ENCODE data around the gene OR10C1. TPM values are rescaled to one million over a fixed set of nuclear protein-coding genes. Genes with fewer than 3 reads are reported as not detected.

The OR10C1 gene
- total RNA-seq, 1 experiment from 2014 or later: not detected

DNA sequence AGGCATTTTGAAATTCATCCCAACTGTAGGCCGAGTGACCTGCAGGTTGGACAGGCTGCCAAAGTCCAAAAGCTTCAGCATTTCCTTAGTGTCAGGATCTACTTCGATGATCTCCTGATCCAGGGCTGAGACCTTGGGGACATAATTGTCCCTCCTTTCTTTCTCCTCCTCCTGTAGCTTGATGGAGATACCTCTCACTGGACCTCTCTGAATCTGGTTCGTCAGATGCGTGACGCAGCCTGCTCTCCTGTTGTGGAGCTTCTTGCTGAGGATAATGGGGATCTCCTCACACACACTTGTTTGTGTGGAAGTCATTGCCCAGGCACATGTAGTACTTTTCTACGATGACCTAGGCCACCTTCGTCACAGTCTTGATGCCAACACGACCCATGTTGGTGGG, 50.2 kb downstream of the OR10C1 start:
- Histone ChIP-seq H3K4me2 (no peak overlapping the region), H3K9me2 (ENCODE audit: insufficient read depth) (no peaks in the 10 kb centered on the region), H4K20me1 (ENCODE audit: insufficient read depth) (no peaks in the 10 kb centered on the region; the same call in 1 of the 2 replicates), H3K27me3 (ENCODE audit: insufficient read depth, low read depth) (no peaks in the 10 kb centered on the region), H3K9me3 (ENCODE audit: insufficient read depth, low read depth) (no peaks in the 10 kb centered on the region), H3K79me2 (ENCODE audit: low read depth) (no peaks in the 10 kb centered on the region), H3K36me3 (ENCODE audit: low read depth) (no peaks in the 10 kb centered on the region), H3K4me3 (no peak overlapping the region), H2AFZ (no peak overlapping the region), H3F3A (ENCODE audit: insufficient read depth, low read depth) (no peaks in the 10 kb centered on the region), H3K4me1 (replicated peaks; ENCODE audit: insufficient read depth) (no peaks in the 10 kb centered on the region), H3K27ac (no peak overlapping the region)
- BruUV-seq (replicated peaks): no TSS peak
- intact Hi-C loops (cut with micrococcal nuclease; ENCODE audit: unreplicated experiment): no loop called here
- no peak for DNase-seq
- ChIA-PET CTCF (no interaction called here), POLR2A (ENCODE audit: unreplicated experiment) (no interaction called here)
- TF ChIP-seq EZH2 (IDR thresholded peaks at IDR 0.05; ENCODE audit: low read depth): no peak
- TF ChIP-seq, protein P1, sequence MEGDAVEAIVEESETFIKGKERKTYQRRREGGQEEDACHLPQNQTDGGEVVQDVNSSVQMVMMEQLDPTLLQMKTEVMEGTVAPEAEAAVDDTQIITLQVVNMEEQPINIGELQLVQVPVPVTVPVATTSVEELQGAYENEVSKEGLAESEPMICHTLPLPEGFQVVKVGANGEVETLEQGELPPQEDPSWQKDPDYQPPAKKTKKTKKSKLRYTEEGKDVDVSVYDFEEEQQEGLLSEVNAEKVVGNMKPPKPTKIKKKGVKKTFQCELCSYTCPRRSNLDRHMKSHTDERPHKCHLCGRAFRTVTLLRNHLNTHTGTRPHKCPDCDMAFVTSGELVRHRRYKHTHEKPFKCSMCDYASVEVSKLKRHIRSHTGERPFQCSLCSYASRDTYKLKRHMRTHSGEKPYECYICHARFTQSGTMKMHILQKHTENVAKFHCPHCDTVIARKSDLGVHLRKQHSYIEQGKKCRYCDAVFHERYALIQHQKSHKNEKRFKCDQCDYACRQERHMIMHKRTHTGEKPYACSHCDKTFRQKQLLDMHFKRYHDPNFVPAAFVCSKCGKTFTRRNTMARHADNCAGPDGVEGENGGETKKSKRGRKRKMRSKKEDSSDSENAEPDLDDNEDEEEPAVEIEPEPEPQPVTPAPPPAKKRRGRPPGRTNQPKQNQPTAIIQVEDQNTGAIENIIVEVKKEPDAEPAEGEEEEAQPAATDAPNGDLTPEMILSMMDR (conservative IDR thresholded peaks at IDR 0.05): no peak

GRCh38 chr6:29490055-29490454, 50.9 kb downstream of the OR10C1 start:
- Histone ChIP-seq H3K9me3 (ENCODE audit: insufficient read depth, low read depth) (no peaks in the 10 kb centered on the region), H3K27me3 (ENCODE audit: insufficient read depth, low read depth) (no peaks in the 10 kb centered on the region), H3K4me2 (no peak overlapping the region), H3K27ac (no peak overlapping the region), H3K4me1 (replicated peaks; ENCODE audit: insufficient read depth) (no peaks in the 10 kb centered on the region), H3K79me2 (ENCODE audit: low read depth) (no peaks in the 10 kb centered on the region), H3K36me3 (ENCODE audit: low read depth) (no peaks in the 10 kb centered on the region), H4K20me1 (ENCODE audit: insufficient read depth) (no peaks in the 10 kb centered on the region; the same call in 1 of the 2 replicates), H3K9me2 (ENCODE audit: insufficient read depth) (no peaks in the 10 kb centered on the region), H3F3A (ENCODE audit: insufficient read depth, low read depth) (no peaks in the 10 kb centered on the region), H3K4me3 (no peak overlapping the region), H2AFZ (no peak overlapping the region)
- BruUV-seq (replicated peaks): no TSS peak
- POLR2A ChIA-PET (ENCODE audit: unreplicated experiment): no interaction called here
- TF ChIP-seq, protein P1 (conservative IDR thresholded peaks at IDR 0.05): no peak
- TF ChIP-seq EZH2 (IDR thresholded peaks at IDR 0.05; ENCODE audit: low read depth): no peak
- intact Hi-C loops (cut with micrococcal nuclease; ENCODE audit: unreplicated experiment): no loop called here
- CTCF ChIA-PET: no interaction called here
- no peak for DNase-seq

- H3K27me3 ChIP-seq (ENCODE audit: insufficient read depth, low read depth): no peaks in the 10 kb centered on the region
- POLR2A ChIA-PET (ENCODE audit: unreplicated experiment): no interaction called here
- no peaks in the 10 kb centered on the region for H3K36me3 ChIP-seq (ENCODE audit: low read depth)
- no peaks in the 10 kb centered on the region for H3K4me1 ChIP-seq (replicated peaks; ENCODE audit: insufficient read depth)
- no peak for DNase-seq
- CTCF ChIA-PET: no interaction called here
- H3K79me2 ChIP-seq (ENCODE audit: low read depth): no peaks in the 10 kb centered on the region
- no peak for TF ChIP-seq EZH2 (IDR thresholded peaks at IDR 0.05; ENCODE audit: low read depth)
- TF ChIP-seq, protein P1 (conservative IDR thresholded peaks at IDR 0.05): no peak
- H3F3A ChIP-seq (ENCODE audit: insufficient read depth, low read depth): no peaks in the 10 kb centered on the region
- no peak overlapping the region for H3K27ac ChIP-seq
- no peak overlapping the region for H3K4me2 ChIP-seq
- no peaks in the 10 kb centered on the region for H3K9me2 ChIP-seq (ENCODE audit: insufficient read depth)
- intact Hi-C loops (cut with micrococcal nuclease; ENCODE audit: unreplicated experiment): no loop called here
- no TSS peak for BruUV-seq (replicated peaks)
- no peaks in the 10 kb centered on the region for H3K9me3 ChIP-seq (ENCODE audit: insufficient read depth, low read depth)
- H3K4me3 ChIP-seq: no peak overlapping the region
- H4K20me1 ChIP-seq (ENCODE audit: insufficient read depth): no peaks in the 10 kb centered on the region; the same call in 1 of the 2 replicates
- H2AFZ ChIP-seq: no peak overlapping the region
Measured at GRCh38 chr6:29490552-29490951, 51.4 kb downstream of the OR10C1 start.

Other genes starting within 250 kb of the OR10C1 start
- not detected in 2 replicates for gene OR14J1, start 137.6 kb upstream of the OR10C1 start, total RNA-seq (2021)
- gene OR5V1, start 70.4 kb upstream of the OR10C1 start, total RNA-seq (2021): not detected in 2 replicates
- gene OR12D3, start 64.0 kb upstream of the OR10C1 start, total RNA-seq (2021): not detected in 2 replicates
- not detected in 2 replicates for gene OR12D2, start 43.7 kb upstream of the OR10C1 start, total RNA-seq (2021)
- gene OR12D1, start 24.4 kb upstream of the OR10C1 start, total RNA-seq (2021): not detected in 2 replicates
- not detected in 2 replicates for gene OR11A1, start 17.8 kb downstream of the OR10C1 start, total RNA-seq (2021)
- not detected in 2 replicates for gene OR2H1, start 17.8 kb downstream of the OR10C1 start, total RNA-seq (2021)
- not detected in 2 replicates for gene MAS1L, start 48.6 kb downstream of the OR10C1 start, total RNA-seq (2021)
- not detected in 2 replicates for gene UBD, start 120.4 kb downstream of the OR10C1 start, total RNA-seq (2021)
- gene OR2H2, start 145.8 kb downstream of the OR10C1 start, total RNA-seq (2021): not detected in 2 replicates
- 36.3 and 43.6 TPM in 2 replicates for gene GABBR1, start 193.9 kb downstream of the OR10C1 start, total RNA-seq (2021)
- not detected in 2 replicates for gene MOG, start 217.8 kb downstream of the OR10C1 start, total RNA-seq (2021)
- 0.98 and 1.1 TPM in 2 replicates for gene ZFP57, start 241.8 kb downstream of the OR10C1 start, total RNA-seq (2021)

Measured in PC-9 (cell line).